Transverse colon (tissue), 4 donors: Measurements from ENCODE around the gene LRPAP1. TPM values are rescaled to one million over a fixed set of nuclear protein-coding genes. Genes with fewer than 3 reads are reported as not detected.
"Not testable (repeated sequence)": the region's sequence is repeated elsewhere in the genome, so short reads cannot be mapped to it uniquely, and the experiment has no call there.

ENCODE experiments used
- DNase-seq: peaks from one replicate; pipeline ENCODE4 v3.0.0-alpha.2; 2019
- H3K27ac ChIP-seq, 4 donors: fragments of 200-600 bp; sonication (generic); 2 replicates each; pipeline ENCODE4 v1.5.1; 2016 to 2018; ENCODE audit warnings: inconsistent platforms in 4 of 4
- H3K27me3 ChIP-seq: fragments of 200-600 bp; sonication (generic); 2 replicates; pipeline ENCODE4 v1.5.1; 2017; ENCODE audit warnings: inconsistent platforms
- H3K36me3 ChIP-seq, 4 donors: fragments of 200-600 bp; sonication (generic); 2 replicates each; pipeline ENCODE4 v1.5.1; 2017 to 2019; ENCODE audit warnings: inconsistent platforms in 4 of 4
- H3K4me1 ChIP-seq, 4 donors: fragments of 200-600 bp; sonication (generic); 2 replicates each; pipeline ENCODE4 v1.5.1; 2017 to 2020; ENCODE audit warnings: inconsistent platforms in 4 of 4
- H3K4me3 ChIP-seq, 4 donors: fragments of 200-600 bp; sonication (generic); 1 replicate in 1 of 4; 2 replicates in 3 of 4; pipeline versions ENCODE4 v1.5.1 to v1.6.1; 2017 to 2019; ENCODE audit warnings: inconsistent platforms in 4 of 4
- H3K9me3 ChIP-seq, 2 donors: fragments of 200-600 bp; sonication (generic); 2 replicates each; pipeline ENCODE4 v1.5.1; 2017 to 2019; ENCODE audit warnings: inconsistent platforms in 2 of 2
- CTCF ChIP-seq, 5 experiments: fragments of 200-600 bp in 3 of 5; fragments of 450-650 bp in 2 of 5; sonication (generic) in 3 of 5; IDR thresholded peaks; 1 replicate in 2 of 5; 2 replicates in 3 of 5; pipeline ENCODE4 v1.5.1; 2016 to 2017; ENCODE audit warnings: antibody characterized with exemption in 5 of 5, inconsistent platforms in 3 of 5, mild to moderate bottlenecking in 2 of 5, moderate library complexity in 1 of 5
- EP300 ChIP-seq: sonication (generic); formaldehyde crosslinking; IDR thresholded peaks from one replicate; pipeline ENCODE4 v1.6.1; 2017; ENCODE audit warnings: antibody characterized with exemption, low read depth
- POLR2A ChIP-seq: fragments of 450-650 bp; IDR thresholded peaks from one replicate; pipeline ENCODE4 v1.6.1; 2016; ENCODE audit warnings: antibody characterized with exemption, mild to moderate bottlenecking, moderate library complexity
- POLR2AphosphoS5 ChIP-seq, 3 donors: sonication (generic); formaldehyde crosslinking; IDR thresholded peaks; one replicate each; pipeline ENCODE4 v1.6.1; 2016; ENCODE audit warnings: antibody characterized with exemption in 3 of 3
- WGBS, 2 donors: methylation state at CpG; one replicate each; pipeline ENCODE4 v1.1.5; 2018; ENCODE audit warnings: low coverage in 1 of 2; 5-methylcytosine and 5-hydroxymethylcytosine counted together
- in situ Hi-C, 4 donors: fragments of 200-750 bp; cut with MboI; loops; one replicate each; pipeline versions ENCODE4 v1.15.0 to v1.15.1; 2017; ENCODE audit warnings: low sequenced_read_pairs in 3 of 4, low pct_ligation_motif_present in 1 of 4, low pct_unique_long_range_greater_than_20kb in 1 of 4
- intact Hi-C: fragments of 100-400 bp; cut with DNase I; formaldehyde crosslinking; loops from one replicate; pipeline ENCODE4 v1.15.1; 2023; ENCODE audit warnings: low total_unique reads
- total RNA-seq, 4 donors: library from RNA; depleted of rRNA; stranded (reverse); fragments of >200 nt; gene quantifications; one replicate each; pipeline ENCODE4 v1.1.0, GENCODE V29; 2016

Gene LRPAP1
- total RNA-seq, 4 donors from 2014 or later: 98.6 to 140 (median 115) TPM

- in situ Hi-C loops, DNase-seq: not testable (repeated sequence)
Measured at GRCh38 chr4:3574865-3575264, 42.6 kb upstream of the LRPAP1 start.

GRCh38 chr4:3574346-3574745 is 42.1 kb upstream of the LRPAP1 start:
- H3K27me3 ChIP-seq, in situ Hi-C loops, H3K36me3 ChIP-seq, H3K27ac ChIP-seq, H3K4me1 ChIP-seq, H3K9me3 ChIP-seq, H3K4me3 ChIP-seq, DNase-seq, intact Hi-C loops: not testable (repeated sequence)
- 89 to 90% methylated on average over 14 to 20 of the region's 20 CpGs for WGBS, 2 donors

More at GRCh38 chr4:3574865-3575264, 42.6 kb upstream of the LRPAP1 start:
- H3K4me1 ChIP-seq, H3K4me3 ChIP-seq, H3K27ac ChIP-seq, H3K36me3 ChIP-seq, H3K9me3 ChIP-seq, H3K27me3 ChIP-seq, intact Hi-C loops: not testable (repeated sequence)
- WGBS, 2 donors: 73 to 82% methylated on average over 9 of the region's 9 CpGs

GRCh38 chr4:3573131-3573530 is 40.9 kb upstream of the LRPAP1 start:
- no peak overlapping the region for H3K4me3 ChIP-seq
- no peaks in the 10 kb centered on the region for H3K27me3 ChIP-seq
- intact Hi-C loops (no loop called here), in situ Hi-C loops (no loop called here)
- DNase-seq: no peak
- H3K4me1 ChIP-seq: no peaks in the 10 kb centered on the region
- no peak for TF ChIP-seq CTCF (IDR thresholded peaks at IDR 0.05)
- TF ChIP-seq POLR2A: no peak
- TF ChIP-seq POLR2AphosphoS5 (IDR thresholded peaks at IDR 0.05): no peak
- no peak for TF ChIP-seq EP300
- WGBS, 2 donors: 85% methylated on average over 11 of the region's 12 CpGs; no CpG with 5 or more reads in 1 of the 2 donors
- H3K36me3 ChIP-seq: no peaks in the 10 kb centered on the region
- no peaks in the 10 kb centered on the region for H3K9me3 ChIP-seq
- no peak overlapping the region for H3K27ac ChIP-seq

GRCh38 chr4:3572363-3572762 is 40.1 kb upstream of the LRPAP1 start:
- Histone ChIP-seq H3K9me3 (no peaks in the 10 kb centered on the region), H3K4me3 (no peak overlapping the region), H3K27ac (no peak overlapping the region), H3K36me3 (no peaks in the 10 kb centered on the region), H3K4me1 (no peaks in the 10 kb centered on the region), H3K27me3 (no peaks in the 10 kb centered on the region)
- WGBS, 2 donors: 82% methylated on average over 13 of the region's 13 CpGs; no CpG with 5 or more reads in 1 of the 2 donors
- no peak for DNase-seq
- in situ Hi-C loops: no loop called here
- intact Hi-C loops: no loop called here
- TF ChIP-seq POLR2AphosphoS5 (IDR thresholded peaks at IDR 0.05) (no peak), POLR2A (no peak)

GRCh38 chr4:3571921-3572320 is 39.7 kb upstream of the LRPAP1 start:
- in situ Hi-C loops: no loop called here
- Histone ChIP-seq H3K9me3 (no peaks in the 10 kb centered on the region), H3K4me3 (no peak overlapping the region), H3K4me1 (no peaks in the 10 kb centered on the region), H3K27ac (no peak overlapping the region), H3K36me3 (no peaks in the 10 kb centered on the region), H3K27me3 (no peaks in the 10 kb centered on the region)
- intact Hi-C loops: no loop called here
- no peak for TF ChIP-seq CTCF (IDR thresholded peaks at IDR 0.05)
- TF ChIP-seq POLR2A: no peak
- TF ChIP-seq EP300: no peak
- TF ChIP-seq POLR2AphosphoS5 (IDR thresholded peaks at IDR 0.05): no peak
- no peak for DNase-seq
- WGBS, 2 donors: 70 to 88% methylated on average over 2 to 11 of the region's 11 CpGs

GRCh38 chr4:3570923-3571322 is 38.7 kb upstream of the LRPAP1 start:
- H3K27ac ChIP-seq: not testable (repeated sequence)

GRCh38 chr4:3569611-3570010 is 37.4 kb upstream of the LRPAP1 start:
- 48 to 87% methylated on average over 3 to 9 of the region's 15 CpGs for WGBS, 2 donors
- H3K9me3 ChIP-seq, intact Hi-C loops, H3K4me3 ChIP-seq, in situ Hi-C loops, H3K36me3 ChIP-seq, H3K27me3 ChIP-seq, DNase-seq, H3K27ac ChIP-seq, H3K4me1 ChIP-seq: not testable (repeated sequence)

More at GRCh38 chr4:3570923-3571322, 38.7 kb upstream of the LRPAP1 start:
- H3K4me3 ChIP-seq, intact Hi-C loops, H3K4me1 ChIP-seq, in situ Hi-C loops, DNase-seq, H3K36me3 ChIP-seq, H3K9me3 ChIP-seq, H3K27me3 ChIP-seq: not testable (repeated sequence)
- WGBS, 2 donors: 56 to 70% methylated on average over 2 to 15 of the region's 15 CpGs

GRCh38 chr4:3566701-3567100 is 34.5 kb upstream of the LRPAP1 start:
- intact Hi-C loops, H3K4me1 ChIP-seq, H3K9me3 ChIP-seq, DNase-seq, H3K27me3 ChIP-seq, H3K4me3 ChIP-seq, H3K36me3 ChIP-seq, in situ Hi-C loops, H3K27ac ChIP-seq: not testable (repeated sequence)
- WGBS, 2 donors: 56% methylated on average over 8 of the region's 14 CpGs; no CpG with 5 or more reads in 1 of the 2 donors
